Sigmoid colon (tissue), 4 donors: ENCODE measurements around the gene MECR.

Experiments
- POLR2A ChIP-seq, 2 donors: fragments of 450-650 bp; IDR thresholded peaks; one replicate each; pipeline ENCODE4 v1.6.1; 2016; ENCODE audit warnings: antibody characterized with exemption in 2 of 2, mild to moderate bottlenecking in 2 of 2, moderate library complexity in 2 of 2
- POLR2AphosphoS5 ChIP-seq, 4 donors: sonication (generic); formaldehyde crosslinking; IDR thresholded peaks; one replicate each; pipeline ENCODE4 v1.6.1; 2017; ENCODE audit warnings: antibody characterized with exemption in 4 of 4
- TF ChIP-seq, protein P1 (sequence below), 4 experiments: fragments of 450-650 bp in 3 of 4; fragments of 200-600 bp in 1 of 4; IDR thresholded peaks; one replicate each; pipeline ENCODE4 v1.5.1; 2016 to 2019; ENCODE audit warnings: antibody characterized with exemption in 4 of 4, mild to moderate bottlenecking in 3 of 4, moderate library complexity in 2 of 4

DNA sequence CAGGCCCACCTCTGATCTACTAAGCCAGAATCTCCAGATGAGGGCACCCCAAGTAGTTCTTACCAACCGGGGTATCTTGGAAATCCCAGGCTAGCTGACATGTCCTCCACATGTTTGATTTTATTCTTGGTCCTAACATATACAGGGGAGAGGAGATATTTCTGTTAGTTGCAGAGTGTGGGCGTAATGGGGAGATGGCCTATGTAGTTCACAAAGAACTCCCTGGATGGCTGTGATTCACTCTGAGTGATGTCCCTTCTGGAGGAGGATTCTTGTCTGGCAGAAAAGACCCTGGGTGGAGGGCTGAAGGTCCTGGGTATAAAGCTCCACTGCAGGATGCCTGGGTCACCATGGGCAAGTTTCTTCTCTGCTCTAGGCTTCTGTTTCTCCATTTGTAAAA lies 13.1 kb downstream of the MECR start:
- TF ChIP-seq, protein P1, sequence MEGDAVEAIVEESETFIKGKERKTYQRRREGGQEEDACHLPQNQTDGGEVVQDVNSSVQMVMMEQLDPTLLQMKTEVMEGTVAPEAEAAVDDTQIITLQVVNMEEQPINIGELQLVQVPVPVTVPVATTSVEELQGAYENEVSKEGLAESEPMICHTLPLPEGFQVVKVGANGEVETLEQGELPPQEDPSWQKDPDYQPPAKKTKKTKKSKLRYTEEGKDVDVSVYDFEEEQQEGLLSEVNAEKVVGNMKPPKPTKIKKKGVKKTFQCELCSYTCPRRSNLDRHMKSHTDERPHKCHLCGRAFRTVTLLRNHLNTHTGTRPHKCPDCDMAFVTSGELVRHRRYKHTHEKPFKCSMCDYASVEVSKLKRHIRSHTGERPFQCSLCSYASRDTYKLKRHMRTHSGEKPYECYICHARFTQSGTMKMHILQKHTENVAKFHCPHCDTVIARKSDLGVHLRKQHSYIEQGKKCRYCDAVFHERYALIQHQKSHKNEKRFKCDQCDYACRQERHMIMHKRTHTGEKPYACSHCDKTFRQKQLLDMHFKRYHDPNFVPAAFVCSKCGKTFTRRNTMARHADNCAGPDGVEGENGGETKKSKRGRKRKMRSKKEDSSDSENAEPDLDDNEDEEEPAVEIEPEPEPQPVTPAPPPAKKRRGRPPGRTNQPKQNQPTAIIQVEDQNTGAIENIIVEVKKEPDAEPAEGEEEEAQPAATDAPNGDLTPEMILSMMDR (IDR thresholded peaks at IDR 0.05): no peak
- TF ChIP-seq POLR2AphosphoS5 (IDR thresholded peaks at IDR 0.05): no peak
- TF ChIP-seq POLR2A (IDR thresholded peaks at IDR 0.05): no peak
